ENCODE data around the gene MZB1. TPM values are rescaled to one million over a fixed set of nuclear protein-coding genes. Genes with fewer than 3 reads are reported as not detected.
"Not testable (repeated sequence)": the region's sequence is repeated elsewhere in the genome, so short reads cannot be mapped to it uniquely, and the experiment has no call there.

The MZB1 gene
- polyA plus RNA-seq, 1 donor, result 0.53 TPM

- DNase-seq, result no peak
These were observed 20.6 kb upstream of the MZB1 start for GRCh38 chr5:139410121-139410992.

- DNase-seq, result not testable (repeated sequence)
These were observed 19.4 kb upstream of the MZB1 start for GRCh38 chr5:139409116-139409515.

- DNase-seq, result no peak
These were observed 18.5 kb upstream of the MZB1 start for GRCh38 chr5:139408191-139408590.

- DNase-seq, result no peak
These were observed 17.8 kb upstream of the MZB1 start for GRCh38 chr5:139407517-139407916.

- no peak for DNase-seq
These were observed 17.2 kb upstream of the MZB1 start for GRCh38 chr5:139406963-139407362.

- no peak for DNase-seq
These were observed 14.7 kb upstream of the MZB1 start for GRCh38 chr5:139404484-139404840.

- DNase-seq, result peak; percentile 98
These were observed 14.2 kb upstream of the MZB1 start, which contains the start of gene SPATA24 for GRCh38 chr5:139403787-139404483. Gene SPATA24, minus strand, starts transcription at chr5:139404089. Its CDS starts 29 bp downstream, at chr5:139404060.

GRCh38 chr5:139403418-139403786 is 13.7 kb upstream of the MZB1 start:
- DNase-seq, result no peak

GRCh38 chr5:139402561-139403158 is 12.9 kb upstream of the MZB1 start:
- DNase-seq, result no peak

GRCh38 chr5:139401546-139401945 is 11.8 kb upstream of the MZB1 start:
- no peak for DNase-seq

- DNase-seq, result no peak
These were observed 9.9 kb upstream of the MZB1 start for GRCh38 chr5:139399501-139400121.

- no peak for DNase-seq
These were observed 8.2 kb upstream of the MZB1 start for GRCh38 chr5:139397921-139398320.

GRCh38 chr5:139396691-139397090 is 7.0 kb upstream of the MZB1 start:
- DNase-seq, result no peak

GRCh38 chr5:139395844-139396640 is 6.3 kb upstream of the MZB1 start:
- DNase-seq, result no peak

GRCh38 chr5:139394654-139395566 is 5.2 kb upstream of the MZB1 start, which contains the start of gene PROB1:
Gene PROB1, minus strand, starts transcription at chr5:139395104. Its CDS starts 23 bp downstream, at chr5:139395081.
- peak; percentile 49 for DNase-seq

- no peak for DNase-seq
These were observed 4.5 kb upstream of the MZB1 start for GRCh38 chr5:139394123-139394653.

- no peak for DNase-seq
These were observed 3.9 kb upstream of the MZB1 start for GRCh38 chr5:139393497-139394122.

GRCh38 chr5:139392678-139393496 is 3.2 kb upstream of the MZB1 start:
- DNase-seq, result peak; percentile 63

- no peak for DNase-seq
These were observed 2.6 kb upstream of the MZB1 start for GRCh38 chr5:139392324-139392677.

Data from hindlimb muscle (tissue), 1 donor.